Esophagus (tissue), 2 donors: ENCODE results near the gene FDX1. TPM values are rescaled to one million over a fixed set of nuclear protein-coding genes. Genes with fewer than 3 reads are reported as not detected.

ENCODE experiments used
- H3K27ac ChIP-seq, 2 donors: one replicate each; pipeline ENCODE4 v1.5.1; 2013; ENCODE audit warnings: low read depth in 2 of 2, mild to moderate bottlenecking in 2 of 2, inconsistent platforms in 1 of 2, low read length in 1 of 2, moderate library complexity in 1 of 2
- H3K27me3 ChIP-seq, 2 donors: one replicate each; pipeline ENCODE4 v1.6.1; 2013; ENCODE audit warnings: low read length in 2 of 2, control low read depth in 1 of 2, mild to moderate bottlenecking in 1 of 2; ENCODE audit not compliant: insufficient read depth in 2 of 2, control insufficient read depth in 1 of 2
- H3K36me3 ChIP-seq, 2 donors: one replicate each; pipeline ENCODE4 v1.6.1; 2013; ENCODE audit warnings: low read length in 1 of 2; ENCODE audit not compliant: control insufficient read depth in 2 of 2, insufficient read depth in 2 of 2
- H3K4me1 ChIP-seq, 2 donors: one replicate each; pipeline ENCODE4 v1.6.1; 2013; ENCODE audit warnings: low read length in 1 of 2; ENCODE audit not compliant: control insufficient read depth in 2 of 2, insufficient read depth in 2 of 2
- H3K4me3 ChIP-seq, 2 donors: one replicate each; pipeline ENCODE4 v1.5.1; 2013; ENCODE audit warnings: low read length in 2 of 2, mild to moderate bottlenecking in 2 of 2, low read depth in 1 of 2, moderate library complexity in 1 of 2
- H3K9me3 ChIP-seq, 2 donors: one replicate each; pipeline ENCODE4 v1.6.1; 2013; ENCODE audit warnings: mild to moderate bottlenecking in 2 of 2, low read depth in 1 of 2, low read length in 1 of 2, moderate library complexity in 1 of 2; ENCODE audit not compliant: control insufficient read depth in 2 of 2, insufficient read depth in 1 of 2
- WGBS, 2 donors: extraction: QIAGEN DNeasy Blood & Tissue Kit; methylation state at CpG; one replicate each; pipeline ENCODE4 v1.1.7; 2013; 5-methylcytosine and 5-hydroxymethylcytosine counted together
- polyA plus RNA-seq, 2 donors: library from polyadenylated mRNA; stranded (reverse); fragments of 200-250 nt; gene quantifications; one replicate each; pipeline ENCODE4 v1.2.3, GENCODE V29; 2013
- donor health status: healthy with polysubstance abuse.
- donor health status: Bipolar disorder and iron deficiency.

FDX1 gene
- polyA plus RNA-seq, 2 donors = 8.0 to 9.4 TPM

- Histone ChIP-seq H3K27ac (no peak overlapping the region), H3K4me3 (no peak overlapping the region), H3K9me3 (no peaks in the 10 kb centered on the region), H3K27me3 (no peaks in the 10 kb centered on the region), H3K4me1 (no peaks in the 10 kb centered on the region), H3K36me3 (no peaks in the 10 kb centered on the region)
- 59 to 66% methylated on average over 11 to 12 of the region's 12 CpGs for WGBS, 2 donors
These were observed 83.6 kb downstream of the FDX1 start for GRCh38 chr11:110513259-110513801.

- Histone ChIP-seq H3K9me3 (no peaks in the 10 kb centered on the region), H3K36me3 (no peaks in the 10 kb centered on the region), H3K27ac (no peak overlapping the region), H3K27me3 (no peaks in the 10 kb centered on the region), H3K4me3 (no peak overlapping the region), H3K4me1 (no peaks in the 10 kb centered on the region)
- 64 to 72% methylated on average over 13 of the region's 13 CpGs for WGBS, 2 donors
These were observed 84.2 kb downstream of the FDX1 start for GRCh38 chr11:110513846-110514437.

Other genes starting within 250 kb of the FDX1 start
- gene RDX, start 133.3 kb upstream of the FDX1 start, polyA plus RNA-seq = 10 to 100 TPM; 14.4 to 15.9 TPM